DMS114 treated with DMSO at 0.1 percent for 48 hours (cell line): Measurements from ENCODE around the gene C1orf56.
A peak's percentile ranks its signal among the peaks of the same experiment; 100 is the strongest.

Experiments used
- DNase-seq: peaks from one replicate; lab custom pipeline; 2025; ENCODE audit not compliant: unreplicated experiment; lab: John Stamatoyannopoulos, UW

Gene C1orf56

GRCh38 chr1:151024540-151025146, 22.9 kb upstream of the C1orf56 start:
- peak; percentile 53 for DNase-seq

DNA sequence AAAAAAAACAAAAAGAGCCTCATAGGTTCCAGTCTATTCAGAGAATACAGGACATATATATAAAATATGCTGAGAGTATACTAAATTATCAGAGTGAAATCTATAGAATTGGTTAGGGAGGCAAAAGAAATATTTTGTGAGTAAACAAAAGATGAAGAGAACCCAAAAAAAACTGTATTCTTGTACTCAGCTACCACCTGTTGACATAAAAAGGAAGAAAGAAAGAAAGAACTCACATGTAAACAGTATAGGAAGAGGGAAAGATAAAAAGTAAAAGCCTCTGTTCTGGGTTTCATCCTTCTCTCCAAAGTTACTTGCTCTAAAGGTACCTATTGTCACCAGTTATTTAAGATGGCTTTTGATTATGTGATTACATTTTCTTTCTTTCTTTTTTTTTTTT, 21.1 kb upstream of the C1orf56 start:
- DNase-seq = no peak

- no peak for DNase-seq
Observed at GRCh38 chr1:151032164-151032563, 15.4 kb upstream of the C1orf56 start.

GRCh38 chr1:151035167-151035566, 12.4 kb upstream of the C1orf56 start:
- no peak for DNase-seq

GRCh38 chr1:151036356-151036755, 11.2 kb upstream of the C1orf56 start, which contains the start of gene BNIPL:
Gene BNIPL, plus strand, starts transcription at chr1:151036586. Its CDS starts 140 bp downstream, at chr1:151036726.
- no peak for DNase-seq

DNA sequence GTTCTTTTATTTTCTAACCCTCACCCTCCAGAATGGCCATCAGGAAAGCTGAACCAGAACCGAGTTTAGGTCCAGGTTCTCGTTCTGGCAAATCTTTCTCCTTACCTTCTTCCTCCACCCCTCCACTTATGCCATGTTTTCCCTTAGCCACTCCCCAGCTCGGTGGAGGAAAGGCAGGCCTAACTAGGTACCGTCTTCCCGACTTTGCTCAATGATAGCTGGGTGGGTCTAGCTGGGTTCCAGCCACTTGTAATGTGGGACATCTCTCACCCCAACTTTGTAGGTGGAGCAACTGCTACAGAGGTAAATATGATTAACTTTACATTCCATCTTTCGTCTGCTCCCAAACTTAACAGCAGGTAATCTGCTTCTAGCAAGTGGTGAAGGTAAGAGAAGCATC, 10.5 kb upstream of the C1orf56 start:
- no peak for DNase-seq

DNA sequence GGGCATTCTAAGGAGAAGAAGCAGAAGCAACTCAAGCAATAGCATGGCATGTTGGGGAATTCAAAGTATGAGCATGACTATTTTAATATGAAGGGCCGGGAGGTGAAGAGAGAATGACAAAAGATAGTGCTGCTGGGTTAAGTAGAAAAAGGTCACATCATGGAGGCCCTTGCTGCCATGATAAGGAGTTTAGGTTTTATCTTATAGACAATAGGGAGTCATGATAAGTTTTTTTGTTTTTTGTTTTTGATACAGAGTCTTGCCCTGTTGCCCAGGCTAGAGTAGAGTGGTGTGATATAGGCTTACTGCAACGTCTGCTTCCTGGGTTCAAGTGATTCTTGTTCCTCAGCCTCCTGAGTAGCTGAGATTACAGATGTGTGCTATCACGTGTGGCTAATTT, 8.0 kb upstream of the C1orf56 start:
- DNase-seq = no peak

DNA sequence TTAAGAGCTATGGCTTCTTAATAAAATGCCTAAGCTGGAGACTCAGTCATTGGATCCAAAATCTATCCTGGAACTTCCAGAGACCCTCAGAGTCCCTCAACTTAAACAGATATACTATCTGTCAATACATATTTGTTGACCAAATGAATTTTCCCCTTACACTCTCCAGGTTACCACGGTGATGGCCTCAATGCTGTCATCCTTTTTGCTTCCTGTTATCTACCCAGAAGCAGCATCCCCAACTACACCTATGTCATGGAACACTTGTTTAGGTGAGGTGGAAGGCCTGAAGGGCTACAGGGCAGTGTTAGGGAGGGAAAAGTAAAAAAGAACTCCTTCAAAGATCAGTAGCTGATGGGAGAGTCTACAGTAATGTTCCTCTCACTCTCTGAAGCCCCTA, 4.4 kb upstream of the C1orf56 start:
- DNase-seq = no peak

DNA sequence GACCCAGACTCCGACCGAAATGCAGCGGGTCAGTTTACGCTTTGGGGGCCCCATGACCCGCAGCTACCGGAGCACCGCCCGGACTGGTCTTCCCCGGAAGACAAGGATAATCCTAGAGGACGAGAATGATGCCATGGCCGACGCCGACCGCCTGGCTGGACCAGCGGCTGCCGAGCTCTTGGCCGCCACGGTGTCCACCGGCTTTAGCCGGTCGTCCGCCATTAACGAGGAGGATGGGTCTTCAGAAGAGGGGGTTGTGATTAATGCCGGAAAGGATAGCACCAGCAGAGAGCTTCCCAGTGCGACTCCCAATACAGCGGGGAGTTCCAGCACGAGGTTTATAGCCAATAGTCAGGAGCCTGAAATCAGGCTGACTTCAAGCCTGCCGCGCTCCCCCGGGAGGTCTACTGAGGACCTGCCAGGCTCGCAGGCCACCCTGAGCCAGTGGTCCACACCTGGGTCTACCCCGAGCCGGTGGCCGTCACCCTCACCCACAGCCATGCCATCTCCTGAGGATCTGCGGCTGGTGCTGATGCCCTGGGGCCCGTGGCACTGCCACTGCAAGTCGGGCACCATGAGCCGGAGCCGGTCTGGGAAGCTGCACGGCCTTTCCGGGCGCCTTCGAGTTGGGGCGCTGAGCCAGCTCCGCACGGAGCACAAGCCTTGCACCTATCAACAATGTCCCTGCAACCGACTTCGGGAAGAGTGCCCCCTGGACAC, 534 bp downstream of the C1orf56 start:
- peak; percentile 68 for DNase-seq

DNA sequence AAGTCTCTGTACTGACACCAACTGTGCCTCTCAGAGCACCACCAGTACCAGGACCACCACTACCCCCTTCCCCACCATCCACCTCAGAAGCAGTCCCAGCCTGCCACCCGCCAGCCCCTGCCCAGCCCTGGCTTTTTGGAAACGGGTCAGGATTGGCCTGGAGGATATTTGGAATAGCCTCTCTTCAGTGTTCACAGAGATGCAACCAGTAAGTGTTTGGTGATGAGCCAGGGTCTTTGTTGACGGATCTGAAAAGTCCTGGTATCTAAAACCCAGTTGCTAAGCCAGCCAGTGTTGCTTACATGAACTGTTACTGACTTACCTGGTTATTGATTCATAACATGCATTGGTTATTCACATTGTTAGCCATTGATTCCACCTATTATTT, 1.1 kb downstream of the C1orf56 start:
- no peak for DNase-seq

DNA sequence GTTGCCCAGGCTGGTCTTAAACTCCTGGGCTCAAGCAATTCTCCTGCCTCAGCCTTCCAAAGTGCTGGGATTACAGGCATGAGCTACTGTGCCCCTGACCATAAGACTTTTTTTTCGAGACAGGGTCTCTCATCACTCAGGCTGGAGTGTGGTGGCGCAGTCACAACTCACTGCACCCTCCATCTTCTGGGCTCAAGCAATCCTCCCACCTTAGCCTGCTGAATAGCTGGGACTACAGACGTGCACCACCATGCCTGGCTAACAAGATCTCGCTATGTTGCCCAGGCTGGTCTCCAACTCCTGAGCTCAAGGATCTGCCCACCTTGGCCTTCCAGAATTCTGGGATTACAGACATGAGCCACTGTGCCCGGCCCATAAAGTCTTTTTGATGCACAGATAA, 1.9 kb downstream of the C1orf56 start:
- DNase-seq = no peak

GRCh38 chr1:151050051-151050688, 2.6 kb downstream of the C1orf56 start:
- DNase-seq = no peak

DNA sequence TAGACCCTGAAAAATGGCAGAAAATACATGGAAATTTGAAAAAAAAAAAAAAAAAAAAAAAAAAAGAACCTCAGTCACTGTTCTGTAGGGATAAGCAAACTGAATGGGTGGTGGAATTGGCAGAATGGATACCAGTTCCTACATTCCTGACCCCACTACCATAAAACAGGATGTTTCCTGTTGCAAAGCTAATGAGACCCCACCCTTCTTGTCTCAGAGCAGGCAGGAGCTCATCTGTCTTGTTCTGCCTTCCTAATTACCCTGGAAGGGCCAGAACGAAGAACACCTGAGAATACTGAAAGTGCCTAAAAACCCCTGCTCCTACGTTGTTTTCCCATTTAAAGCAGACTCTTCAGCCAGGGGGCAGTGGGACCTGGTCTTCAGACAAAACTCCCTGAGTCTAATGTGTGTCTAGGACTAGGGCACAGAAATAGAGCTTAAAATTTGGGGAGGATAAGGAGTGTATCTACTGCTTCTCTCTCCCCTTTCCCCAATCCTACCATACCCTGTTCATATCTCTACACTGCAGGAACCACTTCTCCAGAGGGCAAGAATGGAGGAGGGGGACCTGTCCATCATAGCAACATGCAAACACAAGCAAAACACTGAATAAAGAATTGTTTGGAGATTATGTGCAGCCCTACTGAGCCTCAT, 3.9 kb downstream of the C1orf56 start:
- no peak for DNase-seq

- DNase-seq = no peak
Observed at GRCh38 chr1:151054971-151055547, 7.5 kb downstream of the C1orf56 start.

GRCh38 chr1:151055581-151055980, 8.0 kb downstream of the C1orf56 start:
- no peak for DNase-seq

GRCh38 chr1:151056149-151056548, 8.6 kb downstream of the C1orf56 start:
- no peak for DNase-seq

DNA sequence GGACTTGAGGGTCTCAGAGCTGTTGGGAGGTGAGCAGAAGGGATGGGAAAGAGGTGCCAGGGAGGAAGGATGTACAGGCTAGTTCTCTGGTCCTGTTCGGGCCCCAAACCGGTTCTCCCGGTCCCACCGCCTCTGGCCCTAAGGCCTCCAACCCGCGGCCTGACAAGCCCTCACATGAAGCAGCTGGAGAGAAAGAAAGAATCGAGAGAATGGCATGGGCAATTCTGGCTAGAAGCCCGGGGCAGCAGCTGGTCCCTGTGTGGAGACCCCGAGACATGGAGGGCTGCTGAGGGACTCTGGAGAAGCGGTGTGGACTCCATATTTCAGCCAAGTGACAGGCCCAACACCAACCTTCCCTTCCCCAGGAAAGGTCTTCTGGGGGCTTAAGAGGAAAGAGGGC, 11.1 kb downstream of the C1orf56 start:
- no peak for DNase-seq

- DNase-seq = peak; percentile 85
Observed at GRCh38 chr1:151059109-151060006, 11.8 kb downstream of the C1orf56 start, which contains the start of gene CDC42SE1. Gene CDC42SE1, minus strand, starts transcription at chr1:151059622. Its CDS starts 3,892 bp downstream, at chr1:151055730.

DNA sequence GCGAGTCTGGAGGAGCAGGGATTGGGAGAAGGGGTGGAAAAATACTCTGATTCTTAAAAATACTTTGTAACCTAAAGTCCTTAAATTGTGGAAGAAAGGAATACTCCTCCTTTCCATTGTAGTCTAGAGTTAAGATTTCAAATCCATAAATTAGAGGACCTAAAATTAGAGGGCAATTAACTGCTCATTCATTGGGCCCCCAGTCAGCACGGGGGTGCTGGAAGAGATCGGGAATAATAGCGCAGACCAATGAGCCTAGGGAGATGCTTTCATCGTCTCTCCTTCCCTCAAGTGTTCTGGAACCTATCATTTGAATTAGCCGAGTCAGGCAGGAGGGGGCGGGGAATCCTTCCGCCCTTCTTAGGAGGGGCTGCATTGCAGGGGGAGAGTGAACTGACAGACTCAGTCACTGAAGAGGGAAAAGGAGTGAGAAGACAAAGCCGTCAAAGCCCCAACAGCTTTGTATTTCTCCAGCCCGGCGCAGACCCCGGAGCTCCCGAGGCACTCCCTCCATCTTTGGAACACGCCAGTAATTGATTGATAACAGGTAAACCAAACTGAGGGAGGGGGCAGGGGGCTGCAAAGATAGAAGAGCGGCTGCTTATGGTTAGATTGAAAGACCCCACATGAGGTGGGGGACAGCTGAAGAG, 12.6 kb downstream of the C1orf56 start, which contains the start of gene MLLT11:
TSS of gene MLLT11 (plus strand) at position 391 of the 650 bp plus-strand sequence. CDS start 6,828 bp downstream, outside the sequence.
- DNase-seq = peak; percentile 55
